Measurements from ENCODE around the gene FAM151B. TPM values are rescaled to one million over a fixed set of nuclear protein-coding genes. Genes with fewer than 3 reads are reported as not detected.
"Not testable (repeated sequence)": the region's sequence is repeated elsewhere in the genome, so short reads cannot be mapped to it uniquely, and the experiment has no call there.

FAM151B gene
- total and polyA plus RNA-seq, 2 donors = 0.62 to 17.7 TPM

- not testable (repeated sequence) for H3K27ac ChIP-seq (ENCODE audit: low read depth); H3K4me3 ChIP-seq (ENCODE audit: low read depth, low read length); DNase-seq (ENCODE audit: extremely low spot score); H3K36me3 ChIP-seq (ENCODE audit: insufficient read depth); H3K4me1 ChIP-seq (ENCODE audit: insufficient read depth)
- 89% methylated on average over 3 of the region's 3 CpGs for WGBS
Measured at GRCh38 chr5:80580291-80580690, 92.4 kb downstream of the FAM151B start.

- H3K36me3 ChIP-seq (ENCODE audit: insufficient read depth) = no peaks in the 10 kb centered on the region
- no peaks in the 10 kb centered on the region for H3K4me1 ChIP-seq (ENCODE audit: insufficient read depth)
- 87% methylated on average over 6 of the region's 6 CpGs for WGBS
- no peak overlapping the region for H3K4me3 ChIP-seq (ENCODE audit: low read depth, low read length)
- H3K27ac ChIP-seq (ENCODE audit: low read depth) = no peak overlapping the region
- DNase-seq (ENCODE audit: extremely low spot score) = no peak
Measured at GRCh38 chr5:80584770-80585169, 96.9 kb downstream of the FAM151B start.

- H3K36me3 ChIP-seq (ENCODE audit: insufficient read depth) = no peaks in the 10 kb centered on the region
- 85% methylated on average over 8 of the region's 8 CpGs for WGBS
- no peak overlapping the region for H3K27ac ChIP-seq (ENCODE audit: low read depth)
- no peak overlapping the region for H3K4me3 ChIP-seq (ENCODE audit: low read depth, low read length)
- no peaks in the 10 kb centered on the region for H3K4me1 ChIP-seq (ENCODE audit: insufficient read depth)
- no peak for DNase-seq (ENCODE audit: extremely low spot score)
Measured at GRCh38 chr5:80588858-80589540, 101.1 kb downstream of the FAM151B start.

- 86% methylated on average over 5 of the region's 5 CpGs for WGBS
Measured at GRCh38 chr5:80590766-80591165, 102.9 kb downstream of the FAM151B start.

GRCh38 chr5:80591352-80591751, 103.5 kb downstream of the FAM151B start:
- no peaks in the 10 kb centered on the region for H3K4me1 ChIP-seq (ENCODE audit: insufficient read depth)
- H3K27ac ChIP-seq (ENCODE audit: low read depth) = no peak overlapping the region
- H3K36me3 ChIP-seq (ENCODE audit: insufficient read depth) = no peaks in the 10 kb centered on the region
- DNase-seq (ENCODE audit: extremely low spot score) = no peak
- 95% methylated on average over 3 of the region's 3 CpGs for WGBS
- H3K4me3 ChIP-seq (ENCODE audit: low read depth, low read length) = no peak overlapping the region

More at GRCh38 chr5:80590766-80591165, 102.9 kb downstream of the FAM151B start:
- DNase-seq (ENCODE audit: extremely low spot score) = no peak
- Histone ChIP-seq H3K27ac (ENCODE audit: low read depth) (no peak overlapping the region), H3K4me1 (ENCODE audit: insufficient read depth) (no peaks in the 10 kb centered on the region), H3K4me3 (ENCODE audit: low read depth, low read length) (no peak overlapping the region), H3K36me3 (ENCODE audit: insufficient read depth) (no peaks in the 10 kb centered on the region)

- DNase-seq (ENCODE audit: extremely low spot score) = no peak
- H3K27ac ChIP-seq (ENCODE audit: low read depth) = no peak overlapping the region
- no peaks in the 10 kb centered on the region for H3K4me1 ChIP-seq (ENCODE audit: insufficient read depth)
- no peaks in the 10 kb centered on the region for H3K36me3 ChIP-seq (ENCODE audit: insufficient read depth)
- WGBS = 40% methylated on average over 1 of the region's 1 CpG
- no peak overlapping the region for H3K4me3 ChIP-seq (ENCODE audit: low read depth, low read length)
Measured at GRCh38 chr5:80592105-80592504, 104.2 kb downstream of the FAM151B start.

Other genes starting within 250 kb of the FAM151B start
- 48.7 TPM for gene SERINC5, start 232.1 kb upstream of the FAM151B start, total RNA-seq
- gene SERINC5, start 232.1 kb upstream of the FAM151B start, polyA plus RNA-seq = 7.2 TPM
- not detected for gene SPZ1, start 168.1 kb upstream of the FAM151B start, total RNA-seq
- not detected for gene SPZ1, start 168.1 kb upstream of the FAM151B start, polyA plus RNA-seq
- gene ZFYVE16, start 80.0 kb upstream of the FAM151B start, total RNA-seq = 141 TPM
- gene ZFYVE16, start 80.0 kb upstream of the FAM151B start, polyA plus RNA-seq = 15.6 TPM
- gene ANKRD34B, start 82.2 kb downstream of the FAM151B start, total RNA-seq = not detected
- gene ANKRD34B, start 82.2 kb downstream of the FAM151B start, polyA plus RNA-seq = not detected
- 33.8 TPM for gene MSH3, start 166.6 kb downstream of the FAM151B start, total RNA-seq
- gene MSH3, start 166.6 kb downstream of the FAM151B start, polyA plus RNA-seq = 5.5 TPM
- gene DHFR, start 166.9 kb downstream of the FAM151B start, total RNA-seq = 30.5 TPM
- 11.3 TPM for gene DHFR, start 166.9 kb downstream of the FAM151B start, polyA plus RNA-seq

Data from urinary bladder (tissue), 4 donors.